HepG2 (cell line): ENCODE data around the gene DOCK10. TPM values are rescaled to one million over a fixed set of nuclear protein-coding genes. Genes with fewer than 3 reads are reported as not detected.

Source experiments
- ARID3A ChIP-seq: IDR thresholded peaks from 2 replicates; pipeline ENCODE4 v1.6.1; 2012; ENCODE audit warnings: low read depth, low read length, improper control_type of control experiment
- KLF16 ChIP-seq, 2 experiments: sonication (generic) in 1 of 2; formaldehyde crosslinking in 1 of 2; IDR thresholded peaks; 2 replicates each; pipeline versions ENCODE4 v1.6.1 to v1.8.0; 2016 to 2023; ENCODE audit warnings: missing genetic modification reagents in 2 of 2, missing compliant biosample characterization in 1 of 2
- NR2C2 ChIP-seq: sonication (generic); formaldehyde crosslinking; IDR thresholded peaks from 2 replicates; pipeline ENCODE4 v1.4.0; 2020; ENCODE audit warnings: missing genetic modification reagents, mild to moderate bottlenecking, moderate library complexity, borderline replicate concordance
- PAWR ChIP-seq: sonication (generic); formaldehyde crosslinking; IDR thresholded peaks from 2 replicates; pipeline ENCODE4 v1.4.0; 2020; ENCODE audit warnings: missing genetic modification reagents, mild to moderate bottlenecking, borderline replicate concordance
- PHF21A ChIP-seq: sonication (generic); formaldehyde crosslinking; IDR thresholded peaks from 2 replicates; pipeline ENCODE4 v1.5.0; 2020; ENCODE audit warnings: mild to moderate bottlenecking, missing genetic modification reagents
- PLRG1 ChIP-seq: fragments of 450-650 bp; conservative IDR thresholded peaks from 2 replicates; pipeline ENCODE4 v1.6.1; 2016
- XBP1 ChIP-seq: sonication (generic); formaldehyde crosslinking; IDR thresholded peaks from 2 replicates; pipeline ENCODE4 v1.5.0; 2020; ENCODE audit warnings: missing genetic modification reagents
- ZNF816 ChIP-seq: sonication (generic); formaldehyde crosslinking; IDR thresholded peaks from 2 replicates; pipeline ENCODE4 v1.8.0; 2022; ENCODE audit warnings: missing genetic modification reagents, mild to moderate bottlenecking, borderline replicate concordance
- polyA plus RNA-seq, 8 experiments: library from polyadenylated mRNA; depleted of rRNA in 3 of 8; stranded (reverse) in 7 of 8; unstranded in 1 of 8; fragments of >200 nt; fragmentation: Illumina TruSeq in 4 of 8; extraction: Trizol in 4 of 8; gene quantifications; 2 replicates each; pipeline versions ENCODE4 v1.2.1 to v1.2.3, GENCODE V29; 2011 to 2016; ENCODE audit warnings: low read depth in 4 of 8, missing spikeins in 1 of 8, mixed read lengths in 1 of 8; ENCODE audit not compliant: insufficient read depth in 1 of 8
- total RNA-seq, 5 experiments: library from RNA; depleted of rRNA; stranded (reverse); fragments of >200 nt; fragmentation: Illumina TruSeq; extraction: Trizol; gene quantifications; 2 replicates each; pipeline ENCODE4 v1.2.3, GENCODE V29; 2016; ENCODE audit warnings: low read depth in 1 of 5
- TF ChIP-seq, protein P1 (sequence below): sonication (generic); formaldehyde crosslinking; IDR thresholded peaks from 2 replicates; pipeline ENCODE4 v1.5.0; 2020; ENCODE audit warnings: mild to moderate bottlenecking, missing genetic modification reagents, borderline replicate concordance
- TF ChIP-seq, protein P2 (sequence below): sonication (generic); formaldehyde crosslinking; IDR thresholded peaks from 2 replicates; pipeline ENCODE4 v1.4.0; 2020; ENCODE audit warnings: mild to moderate bottlenecking, low read depth, missing genetic modification reagents

DOCK10 gene
- total and polyA plus RNA-seq, 2 of the 13 experiments (the other 11 are each of a cell fraction or from before 2014, with no cell fraction given), result not detected

- TF ChIP-seq, protein P1, sequence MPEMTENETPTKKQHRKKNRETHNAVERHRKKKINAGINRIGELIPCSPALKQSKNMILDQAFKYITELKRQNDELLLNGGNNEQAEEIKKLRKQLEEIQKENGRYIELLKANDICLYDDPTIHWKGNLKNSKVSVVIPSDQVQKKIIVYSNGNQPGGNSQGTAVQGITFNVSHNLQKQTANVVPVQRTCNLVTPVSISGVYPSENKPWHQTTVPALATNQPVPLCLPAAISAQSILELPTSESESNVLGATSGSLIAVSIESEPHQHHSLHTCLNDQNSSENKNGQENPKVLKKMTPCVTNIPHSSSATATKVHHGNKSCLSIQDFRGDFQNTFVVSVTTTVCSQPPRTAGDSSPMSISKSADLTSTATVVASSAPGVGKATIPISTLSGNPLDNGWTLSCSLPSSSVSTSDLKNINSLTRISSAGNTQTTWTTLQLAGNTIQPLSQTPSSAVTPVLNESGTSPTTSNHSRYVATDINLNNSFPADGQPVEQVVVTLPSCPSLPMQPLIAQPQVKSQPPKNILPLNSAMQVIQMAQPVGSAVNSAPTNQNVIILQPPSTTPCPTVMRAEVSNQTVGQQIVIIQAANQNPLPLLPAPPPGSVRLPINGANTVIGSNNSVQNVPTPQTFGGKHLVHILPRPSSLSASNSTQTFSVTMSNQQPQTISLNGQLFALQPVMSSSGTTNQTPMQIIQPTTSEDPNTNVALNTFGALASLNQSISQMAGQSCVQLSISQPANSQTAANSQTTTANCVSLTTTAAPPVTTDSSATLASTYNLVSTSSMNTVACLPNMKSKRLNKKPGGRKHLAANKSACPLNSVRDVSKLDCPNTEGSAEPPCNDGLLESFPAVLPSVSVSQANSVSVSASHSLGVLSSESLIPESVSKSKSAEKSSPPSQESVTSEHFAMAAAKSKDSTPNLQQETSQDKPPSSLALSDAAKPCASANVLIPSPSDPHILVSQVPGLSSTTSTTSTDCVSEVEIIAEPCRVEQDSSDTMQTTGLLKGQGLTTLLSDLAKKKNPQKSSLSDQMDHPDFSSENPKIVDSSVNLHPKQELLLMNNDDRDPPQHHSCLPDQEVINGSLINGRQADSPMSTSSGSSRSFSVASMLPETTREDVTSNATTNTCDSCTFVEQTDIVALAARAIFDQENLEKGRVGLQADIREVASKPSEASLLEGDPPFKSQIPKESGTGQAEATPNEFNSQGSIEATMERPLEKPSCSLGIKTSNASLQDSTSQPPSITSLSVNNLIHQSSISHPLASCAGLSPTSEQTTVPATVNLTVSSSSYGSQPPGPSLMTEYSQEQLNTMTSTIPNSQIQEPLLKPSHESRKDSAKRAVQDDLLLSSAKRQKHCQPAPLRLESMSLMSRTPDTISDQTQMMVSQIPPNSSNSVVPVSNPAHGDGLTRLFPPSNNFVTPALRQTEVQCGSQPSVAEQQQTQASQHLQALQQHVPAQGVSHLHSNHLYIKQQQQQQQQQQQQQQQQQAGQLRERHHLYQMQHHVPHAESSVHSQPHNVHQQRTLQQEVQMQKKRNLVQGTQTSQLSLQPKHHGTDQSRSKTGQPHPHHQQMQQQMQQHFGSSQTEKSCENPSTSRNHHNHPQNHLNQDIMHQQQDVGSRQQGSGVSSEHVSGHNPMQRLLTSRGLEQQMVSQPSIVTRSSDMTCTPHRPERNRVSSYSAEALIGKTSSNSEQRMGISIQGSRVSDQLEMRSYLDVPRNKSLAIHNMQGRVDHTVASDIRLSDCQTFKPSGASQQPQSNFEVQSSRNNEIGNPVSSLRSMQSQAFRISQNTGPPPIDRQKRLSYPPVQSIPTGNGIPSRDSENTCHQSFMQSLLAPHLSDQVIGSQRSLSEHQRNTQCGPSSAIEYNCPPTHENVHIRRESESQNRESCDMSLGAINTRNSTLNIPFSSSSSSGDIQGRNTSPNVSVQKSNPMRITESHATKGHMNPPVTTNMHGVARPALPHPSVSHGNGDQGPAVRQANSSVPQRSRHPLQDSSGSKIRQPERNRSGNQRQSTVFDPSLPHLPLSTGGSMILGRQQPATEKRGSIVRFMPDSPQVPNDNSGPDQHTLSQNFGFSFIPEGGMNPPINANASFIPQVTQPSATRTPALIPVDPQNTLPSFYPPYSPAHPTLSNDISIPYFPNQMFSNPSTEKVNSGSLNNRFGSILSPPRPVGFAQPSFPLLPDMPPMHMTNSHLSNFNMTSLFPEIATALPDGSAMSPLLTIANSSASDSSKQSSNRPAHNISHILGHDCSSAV (CRISPR knock-in tag), result no peak
- no peak for TF ChIP-seq XBP1
- TF ChIP-seq PAWR, result no peak
- TF ChIP-seq ARID3A, result no peak
- no peak for TF ChIP-seq PLRG1
- no peak for TF ChIP-seq ZNF816
- TF ChIP-seq PHF21A (CRISPR knock-in tag), result no peak
- TF ChIP-seq NR2C2 (CRISPR knock-in tag), result no peak
- TF ChIP-seq, protein P2, sequence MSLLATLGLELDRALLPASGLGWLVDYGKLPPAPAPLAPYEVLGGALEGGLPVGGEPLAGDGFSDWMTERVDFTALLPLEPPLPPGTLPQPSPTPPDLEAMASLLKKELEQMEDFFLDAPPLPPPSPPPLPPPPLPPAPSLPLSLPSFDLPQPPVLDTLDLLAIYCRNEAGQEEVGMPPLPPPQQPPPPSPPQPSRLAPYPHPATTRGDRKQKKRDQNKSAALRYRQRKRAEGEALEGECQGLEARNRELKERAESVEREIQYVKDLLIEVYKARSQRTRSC (CRISPR knock-in tag), result no peak
- no peak for TF ChIP-seq KLF16 (CRISPR knock-in tag; IDR thresholded peaks at IDR 0.05)
Observed at GRCh38 chr2:224947566-224947965, 94.7 kb downstream of the DOCK10 start (continued).
